GM18861 (cell line): ENCODE measurements around the gene GNB1.

Source experiments
- ATAC-seq: cut with Tn5 transposase; IDR thresholded peaks from one replicate; pipeline ENCODE4 v1.9.1; 2021; ENCODE audit not compliant: unreplicated experiment

GNB1 gene

DNA sequence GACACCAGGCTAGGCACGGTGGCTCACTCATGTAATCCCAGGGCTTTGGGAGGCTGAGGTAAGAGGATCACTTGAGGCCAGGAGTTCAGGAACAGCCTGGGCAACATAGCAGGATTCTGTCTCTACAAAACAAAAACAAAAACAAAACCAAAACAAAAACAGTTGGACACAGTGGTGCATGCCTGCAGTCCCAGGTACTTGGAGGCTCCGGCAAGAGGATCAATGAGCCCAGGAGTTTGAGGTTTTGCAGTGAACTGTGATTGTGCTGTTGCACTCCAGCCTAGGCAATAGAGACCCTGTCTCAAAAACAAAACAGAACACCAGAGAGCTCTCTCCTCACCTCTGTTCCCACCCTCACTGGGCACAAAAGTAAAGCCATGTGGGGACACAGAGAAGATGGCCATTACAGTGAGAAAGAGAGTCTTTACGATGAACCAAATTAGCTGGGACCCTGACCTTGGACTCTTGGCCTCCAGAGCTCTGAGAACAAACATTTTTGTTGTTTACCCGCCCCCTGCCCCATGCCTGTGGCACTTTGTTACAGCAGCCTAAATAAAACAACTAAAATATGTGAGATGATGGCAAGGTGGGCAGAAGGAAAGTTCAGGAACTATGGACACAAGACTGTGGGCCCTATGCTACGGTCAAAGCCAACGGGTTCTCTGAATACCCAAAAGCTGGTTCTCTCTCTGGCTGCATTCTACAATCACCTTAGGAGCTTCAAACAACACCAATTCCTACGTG lies 122.5 kb downstream of the GNB1 start:
- no peak for ATAC-seq

DNA sequence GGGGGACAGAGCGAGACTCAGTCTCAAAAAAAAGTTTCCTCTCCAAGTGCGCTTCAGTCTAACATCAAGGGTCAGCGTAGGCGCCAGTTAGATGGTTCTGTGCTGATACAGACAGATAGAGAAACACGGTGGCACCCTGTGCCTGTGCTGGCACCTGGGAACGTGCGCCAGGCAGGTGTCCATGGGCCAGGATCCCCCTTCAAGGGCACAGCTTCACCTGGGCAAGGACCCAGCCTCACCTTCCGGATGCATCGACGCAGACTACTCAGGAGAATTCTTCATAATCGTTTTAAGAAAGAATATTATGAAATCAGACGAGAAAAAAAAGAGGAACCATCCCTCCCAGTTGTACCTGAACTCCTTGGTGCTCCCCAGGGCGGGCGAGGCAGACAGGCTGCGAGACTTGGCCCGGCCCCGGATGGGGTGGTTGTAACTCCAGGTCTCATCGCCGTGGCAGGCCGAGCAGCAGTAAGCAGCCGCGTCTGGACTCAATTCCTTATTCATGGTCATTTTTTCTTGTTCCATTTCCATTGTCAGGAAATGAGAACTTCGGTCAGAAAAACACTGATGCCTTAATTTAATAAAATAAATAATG lies 125.9 kb downstream of the GNB1 start:
- ATAC-seq, result no peak

DNA sequence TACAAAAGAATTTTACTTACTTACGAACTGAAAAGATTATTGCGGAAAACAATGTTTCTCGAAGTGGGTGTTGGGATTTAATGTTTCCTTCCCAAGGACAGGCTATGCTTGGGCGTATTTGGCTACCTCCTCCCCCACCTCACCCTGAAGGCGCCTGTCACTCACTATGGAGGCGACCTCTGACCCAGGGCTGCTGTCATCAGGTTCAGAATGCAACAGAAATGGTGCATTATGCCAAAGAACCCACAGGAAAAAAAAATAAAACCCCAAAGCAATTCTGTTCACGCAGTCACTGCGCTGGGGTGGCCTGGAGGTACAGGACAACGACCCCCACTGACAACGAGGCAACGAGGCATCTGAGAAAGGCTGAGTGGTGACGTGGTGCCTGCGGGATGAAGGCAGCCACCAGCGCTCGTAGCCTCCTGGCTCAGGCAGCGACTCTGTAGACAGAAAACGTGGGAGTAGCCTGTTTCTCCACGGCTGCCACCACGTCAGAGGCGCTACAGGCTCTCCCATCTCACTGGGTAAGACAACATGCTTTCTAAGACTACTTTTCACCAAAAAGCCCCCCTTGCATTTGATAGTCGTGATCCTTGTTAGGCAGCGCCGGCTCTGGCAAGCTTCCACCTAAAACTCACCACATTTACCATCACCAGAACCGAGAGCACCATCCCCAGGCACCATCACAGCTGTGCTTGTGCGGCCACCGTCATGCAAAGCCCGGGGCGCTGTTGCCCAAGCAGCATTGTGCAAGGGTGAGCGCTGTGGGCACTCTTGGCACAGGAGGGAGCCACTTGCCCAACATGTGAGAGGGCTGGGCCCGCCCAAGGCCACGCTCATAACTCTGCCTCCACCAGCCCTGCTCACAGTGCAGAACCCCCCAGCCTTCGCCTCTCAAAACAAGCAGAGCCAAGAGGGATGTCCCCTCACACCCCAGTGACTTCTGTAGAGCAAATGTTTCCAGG lies 126.9 kb downstream of the GNB1 start:
- ATAC-seq, result no peak

DNA sequence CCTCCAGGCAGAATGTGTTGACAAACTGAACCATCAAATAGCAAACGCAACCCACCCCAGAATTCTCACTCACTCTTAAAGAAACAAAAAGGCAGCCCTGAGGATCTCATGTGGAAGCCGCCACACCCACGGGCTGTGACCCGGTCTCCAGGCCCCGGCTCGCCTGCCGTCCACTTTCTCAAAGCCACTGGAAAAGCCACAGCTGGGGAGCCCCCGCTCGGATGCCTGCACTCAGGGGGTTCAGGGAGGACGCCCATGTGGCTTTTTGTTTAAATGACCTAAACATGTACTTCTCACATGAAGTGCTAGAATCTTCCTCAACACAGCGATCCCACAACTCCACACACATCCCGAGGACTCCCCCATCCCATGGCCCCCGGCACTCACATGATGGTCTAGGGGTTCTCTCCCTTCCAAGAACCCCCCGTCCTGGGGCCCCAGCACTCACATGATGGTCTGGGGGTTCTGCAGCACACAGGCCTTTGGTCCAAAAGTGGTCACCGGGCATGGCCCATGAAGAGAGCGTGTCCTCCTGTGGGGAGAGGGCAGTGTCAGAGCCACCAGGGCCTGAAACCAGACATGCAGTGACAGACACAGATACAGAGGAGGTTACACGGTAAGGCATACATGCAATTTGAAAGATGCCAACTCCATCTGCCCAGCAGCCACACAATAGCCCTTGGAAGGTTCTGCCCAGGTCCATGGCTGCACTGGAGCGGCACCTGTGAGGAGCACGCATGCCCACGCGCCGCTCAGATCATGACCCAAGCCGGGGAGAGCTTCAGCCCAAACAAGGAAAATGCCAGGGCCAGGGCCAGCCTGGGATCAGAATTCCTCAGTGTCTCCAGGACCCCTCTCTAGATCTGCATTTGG lies 129.1 kb downstream of the GNB1 start:
- no peak for ATAC-seq

DNA sequence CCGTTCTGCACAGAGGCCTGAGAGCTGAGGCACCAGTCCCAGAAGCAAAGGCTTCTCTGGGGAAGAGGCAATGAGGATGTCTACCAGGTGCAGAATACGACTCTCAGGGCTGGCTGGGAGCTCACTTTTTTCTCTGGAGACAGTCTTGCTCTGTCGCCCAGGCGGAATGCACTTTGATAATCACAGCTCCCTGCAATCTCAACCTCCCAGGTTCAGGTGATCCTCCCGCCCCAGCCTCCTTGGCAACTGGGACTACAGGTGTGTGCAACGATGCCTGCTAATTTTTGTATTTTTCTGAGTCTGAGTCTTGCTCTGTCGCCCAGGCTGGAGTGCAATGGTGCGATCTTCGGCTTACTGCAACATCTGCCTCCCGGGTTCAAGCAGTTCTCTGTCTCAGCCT lies 130.2 kb downstream of the GNB1 start:
- no peak for ATAC-seq

DNA sequence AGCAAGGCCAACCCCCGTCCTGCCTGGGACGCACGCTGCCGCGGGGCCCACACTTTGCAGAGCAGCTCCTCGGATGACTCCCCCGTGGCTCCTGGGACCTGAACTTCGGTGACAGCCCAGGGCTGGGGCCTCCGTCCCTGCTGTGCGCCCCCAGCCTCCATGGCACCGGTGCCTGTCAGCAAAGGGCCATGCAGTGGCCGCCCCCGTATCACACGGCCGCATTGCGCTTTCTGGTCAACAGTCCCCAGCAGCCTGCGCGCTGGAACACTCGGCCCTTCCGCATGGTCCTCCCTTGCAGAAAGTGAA lies 130.6 kb downstream of the GNB1 start:
- ATAC-seq, result no peak

DNA sequence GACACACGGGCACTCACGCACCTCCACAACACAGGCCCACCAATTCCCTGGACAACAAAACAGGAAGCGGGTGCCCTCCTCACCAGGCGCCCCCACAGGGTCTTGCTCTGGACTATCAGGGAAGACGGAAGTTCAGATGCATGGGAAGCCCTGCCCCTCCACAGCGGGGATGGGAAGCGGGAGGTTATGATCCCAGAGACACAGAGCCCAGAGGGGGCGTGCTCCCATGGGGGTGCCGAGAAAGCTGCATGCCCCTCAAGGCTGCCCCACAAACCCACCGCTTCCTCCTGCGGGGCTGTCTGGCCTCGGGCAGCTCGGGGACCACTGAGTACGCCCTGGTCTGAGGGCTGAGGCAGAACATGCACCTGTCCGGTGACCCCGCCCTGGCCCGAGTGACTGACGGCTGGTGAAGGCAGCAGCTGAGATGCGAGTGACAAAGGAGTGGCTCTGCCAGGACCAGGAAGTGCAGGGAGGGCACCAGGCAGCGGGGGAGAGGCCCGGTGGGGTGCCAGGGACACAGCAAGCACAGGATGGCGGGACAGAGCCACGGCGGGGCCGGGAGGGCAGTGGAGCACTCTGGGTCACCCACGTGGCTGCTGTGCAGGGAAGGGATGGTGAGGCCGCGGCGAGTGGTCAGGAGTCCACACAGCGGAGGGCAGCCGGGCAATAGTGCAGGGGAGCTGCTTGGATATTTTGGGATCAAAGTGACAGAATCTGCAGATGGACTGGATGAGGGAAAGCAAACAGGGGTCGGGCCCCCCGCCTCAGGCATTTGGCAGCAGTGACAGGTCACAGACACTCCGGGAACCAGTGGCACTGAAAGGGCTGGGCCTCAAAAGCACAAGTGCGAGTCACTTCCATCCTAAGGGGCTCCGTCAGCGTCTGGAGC lies 131.2 kb downstream of the GNB1 start:
- no peak for ATAC-seq

DNA sequence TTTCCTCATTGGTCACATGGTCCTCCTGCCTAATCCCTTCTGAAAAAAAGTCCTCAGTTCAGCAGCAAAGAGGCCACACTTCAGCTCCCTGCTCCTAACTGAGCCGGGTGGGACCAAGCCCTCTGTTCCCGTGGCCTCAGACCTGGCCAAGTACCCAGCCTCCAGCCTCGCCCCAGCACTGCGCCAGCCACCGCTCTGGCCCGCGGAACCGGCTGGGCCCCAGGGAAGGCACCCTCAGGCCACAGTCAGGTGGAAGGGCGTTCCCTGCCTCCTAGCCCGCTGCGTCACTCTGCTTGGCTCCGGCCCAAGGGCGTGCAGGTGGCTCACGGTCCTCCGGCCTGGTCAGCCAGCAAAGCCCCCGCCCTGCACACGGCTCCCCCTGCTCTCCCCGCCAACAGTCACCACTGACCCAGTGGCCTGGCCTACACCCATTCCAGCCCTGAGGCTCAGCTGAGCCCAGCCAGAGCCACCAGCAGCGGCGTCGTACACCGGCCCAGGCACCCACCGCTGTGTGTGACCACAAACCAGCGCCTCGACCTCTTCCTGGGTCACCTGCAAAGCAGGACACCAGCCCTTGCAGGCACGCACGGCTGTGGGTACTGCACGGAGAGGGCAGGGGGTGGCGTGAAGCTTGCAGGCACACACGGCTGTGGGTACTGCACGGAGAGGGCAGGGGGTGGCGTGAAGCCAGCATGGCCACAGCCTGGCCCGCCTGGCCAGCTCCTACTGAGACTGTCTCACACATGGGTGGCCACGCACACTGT lies 132.0 kb downstream of the GNB1 start:
- no peak for ATAC-seq

DNA sequence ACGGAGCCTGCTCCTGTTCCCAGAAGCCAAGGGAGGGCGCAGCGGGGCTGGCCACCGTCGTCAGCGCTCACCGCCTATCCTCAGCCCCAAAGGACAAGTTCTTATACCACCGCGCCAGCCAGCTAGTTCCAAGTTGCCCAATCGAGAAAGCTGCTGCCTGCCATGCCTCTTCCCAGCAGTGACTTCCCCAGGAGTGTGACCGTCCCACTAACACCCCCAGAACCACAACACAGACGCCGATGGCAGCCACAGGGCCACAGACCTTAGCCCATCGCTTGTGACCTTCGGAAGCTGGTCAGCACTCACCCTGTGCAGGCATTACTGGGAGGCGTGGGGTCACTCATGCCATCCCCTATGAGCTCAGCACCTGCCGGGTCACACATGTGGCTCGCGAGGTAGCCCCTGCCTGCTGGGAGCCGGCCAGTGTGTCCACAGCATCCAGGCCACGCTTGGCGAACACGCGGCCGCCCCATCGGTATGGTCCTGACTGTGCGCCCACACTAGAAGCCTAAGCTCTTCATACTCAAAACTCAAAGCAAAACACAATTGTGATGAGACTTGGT lies 132.7 kb downstream of the GNB1 start:
- no peak for ATAC-seq

DNA sequence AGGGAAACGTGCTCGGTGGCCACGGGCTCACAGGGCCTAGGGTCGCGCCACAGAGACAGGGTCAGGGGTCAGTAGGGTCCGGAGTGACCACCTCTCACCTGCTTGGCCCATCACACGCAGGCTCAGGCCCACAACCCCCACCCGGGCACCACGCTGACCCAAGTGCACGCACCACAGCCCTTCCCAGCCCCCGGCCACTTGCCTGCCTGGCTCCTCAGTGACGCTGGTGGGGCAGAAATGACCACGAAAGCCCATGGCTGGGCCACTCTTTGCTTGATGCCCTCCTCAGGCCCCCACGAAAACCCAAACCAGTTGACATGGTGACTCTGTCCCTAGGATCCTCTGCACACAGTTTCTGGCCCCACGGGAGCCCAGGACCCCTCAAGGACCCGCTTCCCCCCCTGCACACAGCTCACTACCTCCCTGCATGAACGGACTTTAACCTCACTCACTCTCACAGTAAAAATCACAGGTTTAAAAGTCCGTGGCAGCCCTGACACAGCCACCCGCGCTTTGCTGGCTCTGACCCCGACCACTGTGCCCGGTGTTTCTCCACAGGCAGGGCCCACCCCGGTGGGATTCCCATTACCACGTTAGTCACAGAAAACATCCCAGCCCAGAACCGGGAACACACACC lies 133.3 kb downstream of the GNB1 start:
- ATAC-seq, result no peak

DNA sequence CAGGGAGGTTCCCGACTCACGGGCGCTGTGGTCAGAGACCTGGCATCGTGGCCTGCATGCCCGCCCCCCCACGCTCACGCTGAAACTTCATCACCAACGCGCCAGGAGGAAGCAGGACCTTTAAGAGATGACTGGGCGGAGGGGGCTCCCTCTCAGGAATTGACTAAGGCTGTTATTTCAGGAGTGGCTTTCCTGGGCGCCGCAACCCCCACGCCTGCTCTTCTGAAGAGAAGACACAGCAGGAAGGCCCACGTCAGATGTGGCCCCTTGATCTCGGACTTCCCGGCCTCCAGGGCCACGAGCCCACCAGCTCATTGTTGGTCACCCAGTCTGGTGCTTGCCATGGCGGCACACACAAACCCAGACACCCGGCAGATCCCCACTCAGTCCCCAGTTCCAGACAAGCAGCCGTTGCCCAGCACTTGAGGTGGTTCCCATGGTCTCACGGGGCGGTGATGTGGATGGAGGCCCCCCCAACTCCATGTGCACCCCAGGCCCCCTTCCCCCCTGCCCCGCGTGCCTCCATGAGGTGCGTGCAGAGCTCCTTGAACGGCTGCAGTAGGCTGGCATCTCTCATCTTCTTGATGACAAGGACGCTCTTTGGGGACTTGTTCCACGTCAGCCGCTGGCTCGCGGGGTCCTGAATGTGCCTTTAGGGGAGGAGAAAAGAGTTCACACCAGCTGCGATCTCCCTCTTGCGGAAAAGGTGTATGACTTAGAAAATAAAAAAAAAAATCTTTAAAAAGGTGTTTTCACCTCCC lies 134.0 kb downstream of the GNB1 start:
- ATAC-seq, result no peak

DNA sequence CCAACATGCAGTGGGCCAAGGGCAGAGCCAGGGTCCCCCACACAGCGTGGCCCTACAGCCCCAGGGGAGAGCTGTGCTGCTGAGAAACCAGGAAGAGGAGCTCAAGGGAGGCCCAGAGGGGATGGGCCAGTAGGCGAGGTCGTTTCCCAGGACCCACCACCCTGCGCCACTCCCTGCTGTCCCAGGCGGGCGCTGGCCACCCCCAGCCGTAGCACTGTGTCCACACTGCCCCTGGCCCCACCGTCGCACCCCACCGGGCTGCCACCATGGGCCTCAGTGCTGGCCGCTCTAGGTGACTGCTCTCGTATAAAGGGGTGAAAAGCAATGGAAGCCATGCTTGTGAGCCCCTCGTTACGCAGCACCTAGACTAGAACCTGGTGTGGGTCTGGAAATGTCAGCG lies 135.0 kb downstream of the GNB1 start:
- ATAC-seq, result no peak

DNA sequence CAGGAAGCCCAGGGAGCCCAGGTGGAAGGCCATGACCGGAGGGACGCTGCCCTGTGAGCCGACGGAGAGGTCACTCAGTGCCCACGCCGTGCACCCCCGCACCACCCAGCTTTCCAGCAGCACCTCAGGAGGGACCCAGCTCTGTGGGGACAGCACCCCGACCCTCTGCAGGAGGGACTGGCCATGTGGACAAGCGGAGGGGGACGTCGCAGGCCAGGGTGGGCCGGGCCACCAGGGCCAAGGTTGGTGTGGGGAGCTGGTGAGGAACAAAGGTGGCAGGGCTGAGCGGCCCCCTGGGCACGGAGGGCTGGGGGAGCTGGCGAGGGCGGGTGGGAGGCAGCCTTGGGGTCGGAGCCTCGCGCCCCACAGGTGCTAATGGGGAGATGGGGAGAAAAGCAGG lies 135.5 kb downstream of the GNB1 start:
- no peak for ATAC-seq

DNA sequence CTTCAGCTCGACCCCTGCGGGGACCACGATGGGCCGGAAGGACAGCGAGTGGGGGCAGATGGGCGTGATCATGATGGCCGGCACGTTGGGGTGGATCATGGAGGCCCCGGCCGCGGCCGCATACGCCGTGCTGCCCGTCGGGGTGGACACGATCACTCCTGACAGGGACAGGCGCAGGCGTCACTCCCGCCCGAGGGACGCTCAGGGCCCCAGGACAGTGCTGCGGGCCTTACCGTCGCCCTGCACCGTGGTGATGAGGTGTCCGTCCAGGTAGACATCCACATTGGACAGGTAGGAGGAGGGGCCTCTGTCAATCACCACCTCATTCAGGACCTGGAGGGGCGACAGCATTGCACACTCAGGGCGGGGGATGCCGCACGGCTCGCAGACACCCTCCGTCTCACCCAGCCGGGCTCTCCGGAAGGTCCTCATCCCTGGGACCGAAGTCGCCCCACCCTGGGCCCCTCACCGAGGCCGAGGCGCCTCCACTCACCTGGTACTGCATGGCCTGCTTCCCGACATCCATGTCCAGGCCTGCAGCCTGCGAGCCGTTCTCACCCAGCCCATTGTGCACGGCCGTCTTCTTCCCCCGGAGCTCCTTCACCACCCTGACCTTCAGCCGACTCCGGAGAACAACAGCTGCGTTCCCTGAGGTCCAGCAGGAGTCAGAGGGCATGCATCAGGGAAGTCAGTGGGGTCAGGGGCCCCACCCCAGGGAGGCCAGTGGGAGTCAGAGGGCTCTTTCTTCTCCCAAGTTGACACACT lies 136.7 kb downstream of the GNB1 start:
- ATAC-seq, result no peak

DNA sequence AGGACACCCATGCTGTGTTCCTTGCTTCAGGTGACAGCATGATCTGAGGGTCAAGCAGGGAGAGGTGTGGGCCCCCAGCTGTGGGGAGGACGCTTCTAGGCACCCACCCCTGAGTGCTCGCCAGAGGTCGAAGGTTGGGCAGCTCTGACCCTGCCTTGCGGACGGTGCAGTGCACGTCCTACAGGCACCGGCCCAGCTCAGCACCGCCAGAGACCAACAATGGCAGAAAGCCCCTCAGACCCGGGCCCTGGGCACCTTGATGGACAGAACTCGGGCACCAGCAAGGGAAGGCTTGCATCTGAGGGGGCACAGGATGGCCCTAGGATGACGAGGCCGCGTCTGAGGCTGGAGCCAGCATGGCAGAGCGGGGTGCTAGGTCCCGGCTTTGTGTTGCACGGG lies 137.3 kb downstream of the GNB1 start:
- ATAC-seq, result no peak

DNA sequence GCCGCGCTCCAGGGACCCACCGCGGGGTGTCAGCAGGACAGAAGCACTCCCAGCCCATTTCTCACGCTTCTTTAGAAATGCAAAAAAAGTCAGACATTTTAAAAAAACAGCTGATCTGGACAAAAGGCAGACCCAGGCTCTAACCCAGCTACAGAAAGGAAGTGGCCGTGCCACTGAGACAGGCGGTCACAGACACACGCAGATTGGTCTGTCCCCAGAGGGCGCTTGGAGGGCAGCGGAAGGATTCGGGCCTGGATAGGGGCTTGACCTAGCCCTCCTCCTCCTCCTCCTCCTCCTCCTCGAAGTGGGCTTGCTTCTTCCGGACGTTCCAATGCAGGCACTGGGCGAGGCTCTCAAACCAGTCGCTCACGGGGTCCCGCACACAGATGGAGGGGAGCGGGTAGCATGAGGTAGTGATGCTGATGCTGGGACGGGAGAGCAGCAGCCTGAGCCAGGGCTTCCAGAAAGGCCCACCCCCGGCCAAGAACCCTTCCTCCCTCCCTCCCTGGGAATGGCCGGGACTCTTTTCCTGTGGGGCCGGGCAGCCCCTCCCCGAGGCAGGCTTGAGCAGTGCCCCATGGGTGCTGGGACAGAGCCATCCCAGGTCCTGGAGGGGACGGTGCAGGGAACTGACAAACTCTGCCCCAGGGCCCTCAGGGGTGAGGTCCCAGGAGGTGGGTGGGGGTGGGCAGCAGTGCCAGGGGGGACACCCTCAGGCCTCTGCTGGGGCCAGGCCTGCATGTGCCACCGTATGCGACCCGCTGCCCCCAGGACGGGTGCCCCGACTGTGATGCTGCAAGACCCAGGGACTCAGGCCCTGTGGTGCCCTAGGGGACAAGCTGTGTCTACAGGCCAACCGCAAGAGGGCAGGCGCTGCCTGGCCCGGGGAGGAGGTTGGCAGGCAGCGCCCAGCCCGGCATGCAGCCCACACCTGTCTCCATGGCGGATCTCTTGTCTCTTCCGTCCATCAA lies 138.0 kb downstream of the GNB1 start:
- ATAC-seq, result no peak
